ENCODE measurements around the gene APOO.

DNA sequence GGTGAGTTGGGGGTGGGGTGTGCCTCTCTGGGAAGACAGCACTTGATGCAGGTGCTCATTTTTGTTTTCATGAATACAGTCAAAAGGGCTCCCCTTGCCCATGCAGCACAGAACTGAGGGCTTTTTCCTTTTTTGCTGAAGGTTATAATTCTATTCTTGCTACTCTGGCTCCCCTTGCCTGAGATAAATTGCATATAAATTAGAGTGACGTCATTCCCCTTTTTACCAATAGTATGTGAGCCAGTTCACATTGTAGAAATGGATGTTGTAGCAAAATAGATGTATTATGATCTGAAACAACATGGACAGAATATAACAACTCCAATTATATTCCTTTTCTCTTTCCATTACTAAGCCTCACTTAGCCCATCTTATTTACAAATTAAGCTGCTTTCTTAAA, 28.4 kb upstream of the APOO start:
- TF ChIP-seq, protein P1, sequence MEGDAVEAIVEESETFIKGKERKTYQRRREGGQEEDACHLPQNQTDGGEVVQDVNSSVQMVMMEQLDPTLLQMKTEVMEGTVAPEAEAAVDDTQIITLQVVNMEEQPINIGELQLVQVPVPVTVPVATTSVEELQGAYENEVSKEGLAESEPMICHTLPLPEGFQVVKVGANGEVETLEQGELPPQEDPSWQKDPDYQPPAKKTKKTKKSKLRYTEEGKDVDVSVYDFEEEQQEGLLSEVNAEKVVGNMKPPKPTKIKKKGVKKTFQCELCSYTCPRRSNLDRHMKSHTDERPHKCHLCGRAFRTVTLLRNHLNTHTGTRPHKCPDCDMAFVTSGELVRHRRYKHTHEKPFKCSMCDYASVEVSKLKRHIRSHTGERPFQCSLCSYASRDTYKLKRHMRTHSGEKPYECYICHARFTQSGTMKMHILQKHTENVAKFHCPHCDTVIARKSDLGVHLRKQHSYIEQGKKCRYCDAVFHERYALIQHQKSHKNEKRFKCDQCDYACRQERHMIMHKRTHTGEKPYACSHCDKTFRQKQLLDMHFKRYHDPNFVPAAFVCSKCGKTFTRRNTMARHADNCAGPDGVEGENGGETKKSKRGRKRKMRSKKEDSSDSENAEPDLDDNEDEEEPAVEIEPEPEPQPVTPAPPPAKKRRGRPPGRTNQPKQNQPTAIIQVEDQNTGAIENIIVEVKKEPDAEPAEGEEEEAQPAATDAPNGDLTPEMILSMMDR (IDR thresholded peaks at IDR 0.05), result no peak
- no peak for TF ChIP-seq EZH2phosphoT487 (IDR thresholded peaks at IDR 0.05)
